Upper lobe of left lung (tissue), 6 donors: ENCODE data around the gene MICA. TPM values are rescaled to one million over a fixed set of nuclear protein-coding genes. Genes with fewer than 3 reads are reported as not detected.

Experiments
- ATAC-seq, 2 donors: fragments of 200-7000 bp; cut with Tn5 transposase; one replicate each; pipeline ENCODE4 v1.9.1; 2022; ENCODE audit warnings: mild to moderate bottlenecking in 2 of 2, moderate library complexity in 2 of 2; ENCODE audit not compliant: low FRiP score in 2 of 2
- DNase-seq, 2 donors: peaks; one replicate each; pipeline ENCODE4 v3.0.0-alpha.2; 2019 to 2020
- H3K27ac ChIP-seq, 4 donors: fragments of 200-600 bp; sonication (generic); one replicate each; pipeline ENCODE4 v1.5.1; 2016 to 2019
- H3K27me3 ChIP-seq, 4 donors: fragments of 200-600 bp; sonication (generic); one replicate each; pipeline ENCODE4 v1.5.1; 2017 to 2019
- H3K36me3 ChIP-seq, 4 donors: fragments of 200-600 bp; sonication (generic); one replicate each; pipeline ENCODE4 v1.5.1; 2016 to 2019
- H3K4me1 ChIP-seq, 4 donors: fragments of 200-600 bp; sonication (generic); one replicate each; pipeline ENCODE4 v1.5.1; 2018 to 2019
- H3K4me3 ChIP-seq, 4 donors: fragments of 200-600 bp; sonication (generic); one replicate each; pipeline ENCODE4 v1.5.1; 2017 to 2019; ENCODE audit warnings: mild to moderate bottlenecking in 2 of 4, moderate library complexity in 1 of 4
- H3K9me3 ChIP-seq, 4 donors: fragments of 200-600 bp; sonication (generic); one replicate each; pipeline ENCODE4 v1.5.1; 2018 to 2019
- EP300 ChIP-seq, 4 donors: sonication (generic); formaldehyde crosslinking; IDR thresholded peaks; one replicate each; pipeline ENCODE4 v1.5.1; 2017; ENCODE audit warnings: antibody characterized with exemption in 4 of 4, control low read depth in 2 of 4
- POLR2A ChIP-seq, 4 donors: fragments of 450-650 bp; IDR thresholded peaks; one replicate each; pipeline ENCODE4 v1.5.1; 2016 to 2017; ENCODE audit warnings: antibody characterized with exemption in 4 of 4, mild to moderate bottlenecking in 2 of 4
- POLR2AphosphoS5 ChIP-seq, 2 donors: sonication (generic); formaldehyde crosslinking; IDR thresholded peaks; one replicate each; pipeline ENCODE4 v1.5.1; 2017; ENCODE audit warnings: antibody characterized with exemption in 2 of 2
- WGBS, 2 donors: methylation state at CpG; one replicate each; pipeline ENCODE4 v1.1.5; 2017 to 2018; 5-methylcytosine and 5-hydroxymethylcytosine counted together
- total RNA-seq, 6 donors: library from RNA; depleted of rRNA in 4 of 6; stranded (reverse); fragments of >200 nt in 4 of 6; gene quantifications; one replicate each; pipeline versions ENCODE4 v1.1.0 to v1.2.1, GENCODE V29; 2016 to 2021
- TF ChIP-seq, protein P1 (sequence below), 6 experiments: fragments of 450-650 bp in 4 of 6; fragments of 200-600 bp in 2 of 6; sonication (generic) in 2 of 6; IDR thresholded peaks; one replicate each; pipeline ENCODE4 v1.5.1; 2016 to 2019; ENCODE audit warnings: antibody characterized with exemption in 6 of 6
- donor health status: DM: no; HTN: no; CAD: no; lungs with moderate emphysema.
- donor health status: DM: no; HTN: yes; CAD: no; lungs with severe emphysema.

MICA gene
- total RNA-seq, 6 donors from 2014 or later, result 21.6 to 81.7 (median 31.4) TPM

DNA sequence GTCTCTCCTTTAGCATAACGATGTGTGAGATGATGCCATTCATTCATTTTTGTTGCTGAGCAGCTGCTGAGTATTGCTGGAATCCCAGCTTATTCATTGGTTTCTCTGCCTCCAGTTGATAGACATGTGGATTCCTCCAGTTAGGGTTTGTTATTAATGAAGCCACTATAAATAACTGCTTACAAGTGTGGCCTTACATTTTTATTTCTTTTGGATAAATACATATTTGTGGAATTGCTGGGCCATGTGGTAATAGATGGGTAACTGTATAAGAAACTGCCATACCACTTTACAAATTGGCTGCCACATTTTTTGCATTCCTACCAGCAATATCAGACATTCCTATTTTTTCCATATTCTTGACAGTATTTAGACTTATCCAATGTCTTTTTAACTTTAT, 43.8 kb upstream of the MICA start:
- Histone ChIP-seq H3K4me1 (peaks cover 8 to 13% (median 11%) of the 10 kb centered on the region in 4 donors), H3K4me3 (no peak overlapping the region), H3K9me3 (no peaks in the 10 kb centered on the region), H3K36me3 (peaks cover 0 to 13% (median 7%) of the 10 kb centered on the region in 4 donors), H3K27me3 (no peaks in the 10 kb centered on the region), H3K27ac (no peak overlapping the region)
- WGBS, 2 donors, result 70 to 86% methylated on average over 1 of the region's 1 CpG
- DNase-seq (no peak), ATAC-seq (no peak)
- TF ChIP-seq, protein P1, sequence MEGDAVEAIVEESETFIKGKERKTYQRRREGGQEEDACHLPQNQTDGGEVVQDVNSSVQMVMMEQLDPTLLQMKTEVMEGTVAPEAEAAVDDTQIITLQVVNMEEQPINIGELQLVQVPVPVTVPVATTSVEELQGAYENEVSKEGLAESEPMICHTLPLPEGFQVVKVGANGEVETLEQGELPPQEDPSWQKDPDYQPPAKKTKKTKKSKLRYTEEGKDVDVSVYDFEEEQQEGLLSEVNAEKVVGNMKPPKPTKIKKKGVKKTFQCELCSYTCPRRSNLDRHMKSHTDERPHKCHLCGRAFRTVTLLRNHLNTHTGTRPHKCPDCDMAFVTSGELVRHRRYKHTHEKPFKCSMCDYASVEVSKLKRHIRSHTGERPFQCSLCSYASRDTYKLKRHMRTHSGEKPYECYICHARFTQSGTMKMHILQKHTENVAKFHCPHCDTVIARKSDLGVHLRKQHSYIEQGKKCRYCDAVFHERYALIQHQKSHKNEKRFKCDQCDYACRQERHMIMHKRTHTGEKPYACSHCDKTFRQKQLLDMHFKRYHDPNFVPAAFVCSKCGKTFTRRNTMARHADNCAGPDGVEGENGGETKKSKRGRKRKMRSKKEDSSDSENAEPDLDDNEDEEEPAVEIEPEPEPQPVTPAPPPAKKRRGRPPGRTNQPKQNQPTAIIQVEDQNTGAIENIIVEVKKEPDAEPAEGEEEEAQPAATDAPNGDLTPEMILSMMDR (IDR thresholded peaks at IDR 0.05), result no peak
- TF ChIP-seq POLR2AphosphoS5 (IDR thresholded peaks at IDR 0.05), result no peak
- TF ChIP-seq EP300 (IDR thresholded peaks at IDR 0.05), result no peak
- TF ChIP-seq POLR2A (IDR thresholded peaks at IDR 0.05), result no peak

DNA sequence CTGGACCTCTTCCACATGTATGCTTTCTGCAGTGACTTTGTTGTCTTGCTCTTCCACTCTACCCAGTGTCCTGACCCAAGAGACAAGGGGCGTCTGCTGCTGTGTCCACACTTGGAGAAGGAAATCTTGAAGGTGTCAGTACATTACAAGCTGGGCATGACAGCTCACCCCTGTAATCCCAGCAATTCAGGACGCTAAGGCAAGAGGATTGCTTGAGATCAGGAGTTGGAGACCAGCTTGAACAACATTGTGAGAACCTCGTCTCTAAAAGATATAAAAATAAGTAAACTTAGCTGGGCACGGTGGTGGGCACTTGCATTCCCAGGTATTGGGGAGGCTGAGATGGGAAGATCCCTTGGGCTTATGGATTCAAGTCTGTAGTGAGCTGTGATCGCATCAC, 40.6 kb upstream of the MICA start:
- Histone ChIP-seq H3K4me3 (no peak overlapping the region), H3K4me1 (peaks cover 0 to 9% (median 8%) of the 10 kb centered on the region in 4 donors), H3K9me3 (no peaks in the 10 kb centered on the region), H3K27ac (no peak overlapping the region), H3K27me3 (no peaks in the 10 kb centered on the region), H3K36me3 (no peaks in the 10 kb centered on the region)
- 47 to 76% methylated on average over 5 of the region's 5 CpGs for WGBS, 2 donors
- ATAC-seq (no peak), DNase-seq (no peak)
- TF ChIP-seq POLR2AphosphoS5 (IDR thresholded peaks at IDR 0.05) (no peak), EP300 (IDR thresholded peaks at IDR 0.05) (no peak), POLR2A (IDR thresholded peaks at IDR 0.05) (no peak)
- TF ChIP-seq, protein P1 (IDR thresholded peaks at IDR 0.05), result no peak

DNA sequence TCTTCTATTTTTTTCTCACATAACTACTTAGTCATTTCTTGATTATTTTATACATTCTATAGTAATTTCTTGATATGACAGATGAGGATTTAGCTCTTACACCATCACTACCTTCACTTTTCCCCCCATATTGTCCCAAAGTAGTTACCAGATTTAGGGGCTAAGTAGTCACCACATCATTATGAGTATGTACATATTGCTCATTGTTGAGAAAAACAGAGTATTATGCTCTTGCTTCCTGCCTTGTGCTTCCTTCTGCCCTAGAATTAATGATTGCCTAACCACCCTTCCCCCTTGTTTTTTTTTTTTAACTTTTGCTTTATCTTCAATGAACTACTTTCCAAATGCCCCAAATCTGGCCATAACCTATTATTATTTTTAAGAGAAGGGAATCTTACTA, 39.6 kb upstream of the MICA start:
- Histone ChIP-seq H3K4me1 (peaks cover 0 to 9% (median 8%) of the 10 kb centered on the region in 4 donors), H3K9me3 (no peaks in the 10 kb centered on the region), H3K27me3 (no peaks in the 10 kb centered on the region), H3K36me3 (no peaks in the 10 kb centered on the region), H3K4me3 (no peak overlapping the region), H3K27ac (no peak overlapping the region)
- ATAC-seq (no peak), DNase-seq (no peak)
- TF ChIP-seq EP300 (IDR thresholded peaks at IDR 0.05) (no peak), POLR2AphosphoS5 (IDR thresholded peaks at IDR 0.05) (no peak), POLR2A (IDR thresholded peaks at IDR 0.05) (no peak)
- TF ChIP-seq, protein P1 (IDR thresholded peaks at IDR 0.05), result no peak

DNA sequence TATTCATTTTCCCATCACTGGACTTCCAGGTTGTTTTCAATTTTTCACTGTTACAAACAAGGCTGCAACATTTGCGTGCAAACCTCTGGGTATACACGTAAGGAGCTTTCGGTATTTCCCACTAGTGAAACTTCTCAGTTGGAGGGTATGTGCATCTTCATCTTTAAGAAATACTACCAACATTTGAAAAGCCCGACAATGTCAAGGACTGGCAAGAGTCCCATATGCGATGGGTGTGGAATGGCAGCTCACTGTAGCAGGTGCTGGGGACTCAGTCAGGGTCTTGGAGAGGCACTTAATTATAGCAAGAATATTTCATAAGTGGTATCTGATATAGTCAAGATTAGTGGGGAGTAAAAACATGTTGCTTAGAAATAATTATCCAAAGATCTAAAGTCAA, 37.5 kb upstream of the MICA start:
- ATAC-seq (no peak), DNase-seq (no peak)
- Histone ChIP-seq H3K4me3 (no peak overlapping the region), H3K27me3 (no peaks in the 10 kb centered on the region), H3K27ac (no peak overlapping the region), H3K36me3 (no peaks in the 10 kb centered on the region), H3K4me1 (peaks cover 0 to 9% (median 8%) of the 10 kb centered on the region in 4 donors), H3K9me3 (no peaks in the 10 kb centered on the region)
- WGBS, 2 donors, result 71 to 84% methylated on average over 5 of the region's 5 CpGs
- TF ChIP-seq, protein P1 (IDR thresholded peaks at IDR 0.05), result no peak
- TF ChIP-seq POLR2A (IDR thresholded peaks at IDR 0.05) (no peak), POLR2AphosphoS5 (IDR thresholded peaks at IDR 0.05) (no peak), EP300 (IDR thresholded peaks at IDR 0.05) (no peak)

DNA sequence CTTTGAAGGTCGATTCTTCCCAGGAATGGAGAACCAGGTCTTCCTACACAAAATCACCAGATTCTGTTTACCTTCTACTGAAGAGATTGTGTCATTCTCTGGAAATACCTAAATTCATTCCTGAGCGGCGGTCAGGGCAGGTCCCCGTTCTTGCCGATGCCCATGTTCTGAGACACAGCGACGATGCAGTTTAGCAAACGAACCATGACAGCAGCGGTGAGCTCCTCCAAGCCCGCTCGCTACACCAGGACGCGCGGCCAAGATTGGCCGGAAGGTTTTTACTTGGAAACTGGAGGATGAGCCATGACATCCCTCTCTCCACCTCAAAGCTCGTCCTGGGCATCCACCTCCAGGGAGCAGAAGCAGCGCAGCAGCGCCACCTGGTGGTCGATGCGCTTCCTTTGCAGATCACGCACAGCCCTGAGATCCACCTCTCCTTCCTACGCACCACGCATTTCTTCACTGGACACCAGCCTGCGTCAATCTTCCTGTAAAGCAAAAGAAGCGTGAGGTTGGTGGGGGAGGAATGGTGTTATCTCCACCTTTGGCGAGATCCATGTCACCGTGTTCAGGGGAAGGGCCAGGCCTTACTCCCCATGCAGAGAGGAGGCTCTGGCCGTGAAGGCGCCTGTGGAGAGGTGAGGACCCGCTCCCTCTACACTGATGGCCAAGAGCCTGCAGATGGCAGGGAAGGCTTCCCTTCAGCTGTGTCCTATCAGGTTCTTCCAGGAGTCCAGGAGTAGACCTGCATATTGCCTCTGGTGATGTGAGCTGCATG, 36.5 kb upstream of the MICA start:
- no peaks in the 10 kb centered on the region for H3K9me3 ChIP-seq
- no peak overlapping the region for H3K27ac ChIP-seq
- 5% methylated on average over 21 to 30 of the region's 30 CpGs for WGBS, 2 donors
- no peaks in the 10 kb centered on the region for H3K36me3 ChIP-seq
- no peaks in the 10 kb centered on the region for H3K27me3 ChIP-seq
- TF ChIP-seq, protein P1 (IDR thresholded peaks at IDR 0.05), result peak; percentile 83 to 97 (median 96)
- no peak for TF ChIP-seq EP300 (IDR thresholded peaks at IDR 0.05)
- TF ChIP-seq POLR2A (IDR thresholded peaks at IDR 0.05), result no peak
- peak; percentile 47 to 58 for TF ChIP-seq POLR2AphosphoS5 (IDR thresholded peaks at IDR 0.05)
- DNase-seq, result peak; percentile 91 to 95
- peak overlapping the region in 3 of 4 donors; percentile 27 to 39 (median 38) for H3K4me3 ChIP-seq
- H3K4me1 ChIP-seq, result peaks cover 0 to 9% (median 8%) of the 10 kb centered on the region in 4 donors
- ATAC-seq, result peak; percentile 96 to 100
